GM18526 (cell line): Measurements from ENCODE around the gene MAST4.

Experiments
- POLR2A ChIP-seq: IDR thresholded peaks from 3 replicates; pipeline ENCODE4 v1.6.1; 2011; ENCODE audit not compliant: insufficient read length; ENCODE audit errors: extremely low read depth

MAST4 gene

GRCh38 chr5:67200809-67201562, 604.8 kb downstream of the MAST4 start:
- no peak for TF ChIP-seq POLR2A

GRCh38 chr5:67201897-67202549, 605.8 kb downstream of the MAST4 start:
- TF ChIP-seq POLR2A = no peak

- no peak for TF ChIP-seq POLR2A
These were observed 606.6 kb downstream of the MAST4 start for GRCh38 chr5:67202828-67203227.

GRCh38 chr5:67203701-67204074, 607.5 kb downstream of the MAST4 start:
- TF ChIP-seq POLR2A = no peak

- TF ChIP-seq POLR2A = no peak
These were observed 608.6 kb downstream of the MAST4 start for GRCh38 chr5:67204821-67205220.

GRCh38 chr5:67205981-67206380, 609.8 kb downstream of the MAST4 start:
- TF ChIP-seq POLR2A = no peak

- TF ChIP-seq POLR2A = no peak
These were observed 610.3 kb downstream of the MAST4 start for GRCh38 chr5:67206461-67206860.

- no peak for TF ChIP-seq POLR2A
These were observed 610.7 kb downstream of the MAST4 start for GRCh38 chr5:67206929-67207328.

- TF ChIP-seq POLR2A = no peak
These were observed 612.2 kb downstream of the MAST4 start for GRCh38 chr5:67208403-67208802.

GRCh38 chr5:67209141-67209771, 613.1 kb downstream of the MAST4 start:
- TF ChIP-seq POLR2A = no peak

GRCh38 chr5:67211926-67212325, 615.7 kb downstream of the MAST4 start:
- no peak for TF ChIP-seq POLR2A

- no peak for TF ChIP-seq POLR2A
These were observed 617.8 kb downstream of the MAST4 start for GRCh38 chr5:67214036-67214435.

- no peak for TF ChIP-seq POLR2A
These were observed 618.7 kb downstream of the MAST4 start for GRCh38 chr5:67214707-67215447.

GRCh38 chr5:67215519-67216471, 619.6 kb downstream of the MAST4 start:
- no peak for TF ChIP-seq POLR2A
